ENCODE results near the gene RAB3IL1. TPM values are rescaled to one million over a fixed set of nuclear protein-coding genes. Genes with fewer than 3 reads are reported as not detected.

Gene RAB3IL1
- total and polyA plus RNA-seq, 2 donors: 13.0 to 30.6 TPM

- Histone ChIP-seq H3K36me3 (ENCODE audit: insufficient read depth) (no peaks in the 10 kb centered on the region), H3K27ac (ENCODE audit: low read depth) (no peak overlapping the region), H3K4me1 (ENCODE audit: insufficient read depth) (no peaks in the 10 kb centered on the region), H3K4me3 (ENCODE audit: low read depth, low read length) (no peak overlapping the region)
- DNase-seq (ENCODE audit: extremely low spot score): no peak
- WGBS: 91% methylated on average over 13 of the region's 13 CpGs
Measured at GRCh38 chr11:61863548-61864081, 53.8 kb downstream of the RAB3IL1 start.

- no peaks in the 10 kb centered on the region for H3K36me3 ChIP-seq (ENCODE audit: insufficient read depth)
- H3K27ac ChIP-seq (ENCODE audit: low read depth): no peak overlapping the region
Measured at GRCh38 chr11:61862714-61863547, 54.4 kb downstream of the RAB3IL1 start.

GRCh38 chr11:61861634-61862033, 55.7 kb downstream of the RAB3IL1 start:
- H3K4me3 ChIP-seq (ENCODE audit: low read depth, low read length): no peak overlapping the region
- H3K36me3 ChIP-seq (ENCODE audit: insufficient read depth): no peaks in the 10 kb centered on the region
- WGBS: 61% methylated on average over 9 of the region's 9 CpGs
- H3K27ac ChIP-seq (ENCODE audit: low read depth): no peak overlapping the region
- no peak for DNase-seq (ENCODE audit: extremely low spot score)
- H3K4me1 ChIP-seq (ENCODE audit: insufficient read depth): no peaks in the 10 kb centered on the region

More at GRCh38 chr11:61862714-61863547, 54.4 kb downstream of the RAB3IL1 start:
- 88% methylated on average over 18 of the region's 18 CpGs for WGBS
- no peaks in the 10 kb centered on the region for H3K4me1 ChIP-seq (ENCODE audit: insufficient read depth)
- DNase-seq (ENCODE audit: extremely low spot score): no peak
- H3K4me3 ChIP-seq (ENCODE audit: low read depth, low read length): no peak overlapping the region

- no peaks in the 10 kb centered on the region for H3K36me3 ChIP-seq (ENCODE audit: insufficient read depth)
- H3K27ac ChIP-seq (ENCODE audit: low read depth): no peak overlapping the region
Measured at GRCh38 chr11:61860054-61860903, 57.1 kb downstream of the RAB3IL1 start.

GRCh38 chr11:61855939-61856680, 61.3 kb downstream of the RAB3IL1 start:
- Histone ChIP-seq H3K27ac (ENCODE audit: low read depth) (no peak overlapping the region), H3K4me1 (ENCODE audit: insufficient read depth) (no peaks in the 10 kb centered on the region), H3K4me3 (ENCODE audit: low read depth, low read length) (no peak overlapping the region), H3K36me3 (ENCODE audit: insufficient read depth) (no peaks in the 10 kb centered on the region)
- DNase-seq (ENCODE audit: extremely low spot score): no peak
- WGBS: 90% methylated on average over 12 of the region's 12 CpGs

More at GRCh38 chr11:61860054-61860903, 57.1 kb downstream of the RAB3IL1 start:
- Histone ChIP-seq H3K4me1 (ENCODE audit: insufficient read depth) (no peaks in the 10 kb centered on the region), H3K4me3 (ENCODE audit: low read depth, low read length) (no peak overlapping the region)
- no peak for DNase-seq (ENCODE audit: extremely low spot score)
- 76% methylated on average over 16 of the region's 16 CpGs for WGBS

GRCh38 chr11:61854966-61855714, 62.2 kb downstream of the RAB3IL1 start:
- H3K27ac ChIP-seq (ENCODE audit: low read depth): no peak overlapping the region
- WGBS: 85% methylated on average over 14 of the region's 14 CpGs
- DNase-seq (ENCODE audit: extremely low spot score): no peak
- H3K4me3 ChIP-seq (ENCODE audit: low read depth, low read length): no peak overlapping the region
- H3K4me1 ChIP-seq (ENCODE audit: insufficient read depth): no peaks in the 10 kb centered on the region
- H3K36me3 ChIP-seq (ENCODE audit: insufficient read depth): no peaks in the 10 kb centered on the region

- 90% methylated on average over 17 of the region's 17 CpGs for WGBS
- Histone ChIP-seq H3K4me1 (ENCODE audit: insufficient read depth) (no peaks in the 10 kb centered on the region), H3K36me3 (ENCODE audit: insufficient read depth) (no peaks in the 10 kb centered on the region), H3K27ac (ENCODE audit: low read depth) (no peak overlapping the region), H3K4me3 (ENCODE audit: low read depth, low read length) (no peak overlapping the region)
- DNase-seq (ENCODE audit: extremely low spot score): no peak
Measured at GRCh38 chr11:61854206-61854895, 63.0 kb downstream of the RAB3IL1 start.

- Histone ChIP-seq H3K4me1 (ENCODE audit: insufficient read depth) (no peaks in the 10 kb centered on the region), H3K36me3 (ENCODE audit: insufficient read depth) (no peaks in the 10 kb centered on the region), H3K4me3 (ENCODE audit: low read depth, low read length) (no peak overlapping the region), H3K27ac (ENCODE audit: low read depth) (no peak overlapping the region)
- 70% methylated on average over 13 of the region's 13 CpGs for WGBS
- no peak for DNase-seq (ENCODE audit: extremely low spot score)
Measured at GRCh38 chr11:61853698-61854169, 63.6 kb downstream of the RAB3IL1 start.

- H3K36me3 ChIP-seq (ENCODE audit: insufficient read depth): no peaks in the 10 kb centered on the region
- 86% methylated on average over 6 of the region's 6 CpGs for WGBS
- H3K4me3 ChIP-seq (ENCODE audit: low read depth, low read length): no peak overlapping the region
- no peak overlapping the region for H3K27ac ChIP-seq (ENCODE audit: low read depth)
- H3K4me1 ChIP-seq (ENCODE audit: insufficient read depth): no peaks in the 10 kb centered on the region
- no peak for DNase-seq (ENCODE audit: extremely low spot score)
Measured at GRCh38 chr11:61851900-61852295, 65.5 kb downstream of the RAB3IL1 start.

GRCh38 chr11:61851113-61851899, 66.1 kb downstream of the RAB3IL1 start:
- no peak for DNase-seq (ENCODE audit: extremely low spot score)
- Histone ChIP-seq H3K36me3 (ENCODE audit: insufficient read depth) (no peaks in the 10 kb centered on the region), H3K4me3 (ENCODE audit: low read depth, low read length) (no peak overlapping the region), H3K27ac (ENCODE audit: low read depth) (no peak overlapping the region), H3K4me1 (ENCODE audit: insufficient read depth) (no peaks in the 10 kb centered on the region)
- WGBS: 87% methylated on average over 24 of the region's 24 CpGs

GRCh38 chr11:61850687-61851086, 66.7 kb downstream of the RAB3IL1 start:
- no peak overlapping the region for H3K4me3 ChIP-seq (ENCODE audit: low read depth, low read length)
- no peak overlapping the region for H3K27ac ChIP-seq (ENCODE audit: low read depth)
- no peaks in the 10 kb centered on the region for H3K36me3 ChIP-seq (ENCODE audit: insufficient read depth)
- no peak for DNase-seq (ENCODE audit: extremely low spot score)
- 81% methylated on average over 7 of the region's 7 CpGs for WGBS
- no peaks in the 10 kb centered on the region for H3K4me1 ChIP-seq (ENCODE audit: insufficient read depth)

All from urinary bladder (tissue), 4 donors.